Activated CD8-positive, alpha-beta memory T cell treated with anti-CD3 and anti-CD28 coated beads, Interleukin-2, amount 10 ng/mL, durations not matched to agents 7 days and 5 days (primary cell): ENCODE measurements around the gene SLFN12L. TPM values are rescaled to one million over a fixed set of nuclear protein-coding genes. Genes with fewer than 3 reads are reported as not detected.
"Not testable (repeated sequence)": the region's sequence is repeated elsewhere in the genome, so short reads cannot be mapped to it uniquely, and the experiment has no call there.

Experiments
- ATAC-seq: fragments of 150-1000 bp; cut with Tn5 transposase; one replicate; pipeline ENCODE4 v1.10.0; 2021; ENCODE audit warnings: moderate library complexity
- CTCF ChIA-PET: fragments of 350-600 bp; sonication (Branson Sonifier 250); formaldehyde crosslinking; loops from one replicate; lab custom pipeline; 2021; ENCODE audit warnings: antibody characterized with exemption; lab: Charles Lee
- DNase-seq: peaks from one replicate; pipeline ENCODE4 v3.0.0-alpha.2; 2020
- H3K27ac Mint-ChIP-seq: one replicate; pipeline ENCODE4 v1.8.0; 2021; ENCODE audit warnings: mild to moderate bottlenecking, mixed read lengths
- H3K27me3 Mint-ChIP-seq: one replicate; pipeline ENCODE4 v1.8.0; 2021; ENCODE audit warnings: mixed read lengths
- H3K36me3 Mint-ChIP-seq: one replicate; pipeline ENCODE4 v1.8.0; 2021; ENCODE audit warnings: mild to moderate bottlenecking, mixed read lengths
- H3K4me1 Mint-ChIP-seq: one replicate; pipeline ENCODE4 v1.8.0; 2021; ENCODE audit warnings: mixed read lengths
- H3K4me3 Mint-ChIP-seq: one replicate; pipeline ENCODE4 v1.8.0; 2021; ENCODE audit warnings: mild to moderate bottlenecking, moderate library complexity, mixed read lengths
- H3K9me3 Mint-ChIP-seq: one replicate; pipeline ENCODE4 v1.8.0; 2022; ENCODE audit warnings: low read depth, mixed read lengths
- total RNA-seq, 2 experiments: library from RNA; stranded (reverse); gene quantifications; one replicate each; pipeline ENCODE4 v1.2.3, GENCODE V29; 2021

The SLFN12L gene
- total RNA-seq, 2 experiments from 2014 or later: 95.4 to 197 TPM

DNA sequence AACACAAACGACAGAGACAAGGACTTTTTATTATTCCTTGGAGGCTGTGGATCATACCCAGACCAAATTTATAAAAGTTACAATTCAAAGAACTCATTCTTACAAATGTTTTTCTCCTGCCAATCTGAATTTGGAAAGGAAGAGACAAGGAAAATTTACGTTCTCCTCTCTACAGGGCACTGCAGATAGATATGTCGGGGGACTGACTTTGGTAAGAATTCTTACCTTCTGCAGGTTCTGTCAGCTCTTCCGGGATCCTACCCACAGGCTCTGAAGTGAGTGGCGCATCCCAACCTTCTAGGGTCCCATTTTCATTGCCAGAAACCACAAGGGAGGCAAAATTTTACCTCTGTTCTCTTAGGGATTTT lies 2.2 kb upstream of the SLFN12L start:
- Mint-ChIP-seq H3K4me3 (peak overlapping the region; percentile 90), H3K27me3 (no peaks in the 10 kb centered on the region), H3K36me3 (peaks cover 28% of the 10 kb centered on the region), H3K9me3 (no peaks in the 10 kb centered on the region), H3K4me1 (peaks cover 52% of the 10 kb centered on the region), H3K27ac (peak overlapping the region; percentile 99)
- no peak for DNase-seq
- no peak for ATAC-seq
- CTCF ChIA-PET: interaction anchor here (0.6 to 9.3 kb wide), 22 partner anchors 8 to 372 kb away, joined by 3 to 84 read pairs (median 4); partner anchors contain the start of genes AP2B1, PEX12, SLFN11 and SLFN14

DNA sequence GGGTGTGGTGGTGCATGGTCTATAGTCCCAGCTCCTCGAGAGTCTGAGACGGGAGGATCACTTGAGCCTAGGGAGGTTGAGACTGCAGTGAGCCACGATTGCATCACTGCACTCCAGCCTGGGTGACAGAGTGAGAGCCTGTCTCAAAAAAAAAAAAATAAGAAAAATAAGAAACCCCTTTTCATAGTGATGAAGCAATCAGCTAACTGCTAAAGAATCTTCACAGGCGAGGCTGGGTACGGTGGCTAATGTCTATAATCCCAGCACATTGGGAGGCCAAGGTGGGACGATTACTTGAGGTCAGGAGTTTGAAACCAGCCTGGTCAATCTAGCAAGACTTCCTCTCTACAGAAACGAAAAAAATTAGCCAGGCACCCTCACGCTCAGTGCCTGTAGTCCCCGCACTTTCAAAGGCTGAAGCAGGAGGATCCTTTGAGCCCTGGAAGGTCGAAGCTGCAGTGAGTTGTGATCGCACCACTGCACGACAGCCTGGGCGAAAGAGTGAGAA lies 760 bp downstream of the SLFN12L start:
- Mint-ChIP-seq H3K27me3 (no peaks in the 10 kb centered on the region), H3K27ac (peak overlapping the region; percentile 99), H3K36me3 (peaks cover 49% of the 10 kb centered on the region), H3K4me1 (peaks cover 44% of the 10 kb centered on the region), H3K4me3 (peak overlapping the region; percentile 90), H3K9me3 (no peaks in the 10 kb centered on the region)
- CTCF ChIA-PET: interaction anchor here (1.0 to 9.3 kb wide), 10 partner anchors 10 to 545 kb away, joined by 3 to 84 read pairs (median 4); partner anchors contain the start of genes SLFN11 and SLFN5
- DNase-seq (peak; percentile 55), ATAC-seq (peak; percentile 2)

DNA sequence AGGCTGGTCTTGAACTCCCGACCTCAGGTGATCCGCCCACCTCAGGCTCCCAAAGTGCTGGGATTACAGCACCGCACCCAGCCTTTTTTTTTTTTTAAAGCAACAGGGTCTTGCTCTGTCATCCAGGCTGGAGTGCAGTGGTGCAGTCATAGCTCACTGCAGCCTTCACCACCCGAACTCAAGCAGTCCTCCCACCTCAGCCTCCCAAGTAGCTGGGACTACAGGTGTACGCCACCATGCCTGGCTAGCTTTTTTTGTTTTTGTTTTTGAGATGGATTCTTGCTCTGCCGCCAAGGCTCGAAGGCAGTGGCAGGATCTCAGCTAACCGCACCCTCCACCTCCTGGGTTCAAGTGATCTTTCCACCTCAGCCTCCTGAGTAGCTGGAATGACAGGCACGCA lies 2.1 kb downstream of the SLFN12L start:
- ATAC-seq, H3K9me3 Mint-ChIP-seq, H3K27me3 Mint-ChIP-seq: not testable (repeated sequence)
- peak; percentile 58 for DNase-seq
- Mint-ChIP-seq H3K4me1 (peaks cover 44% of the 10 kb centered on the region), H3K27ac (peak overlapping the region; percentile 99), H3K36me3 (peaks cover 58% of the 10 kb centered on the region), H3K4me3 (peak overlapping the region; percentile 90)
- CTCF ChIA-PET: interaction anchor here (1.0 to 9.3 kb wide), 8 partner anchors 12 to 294 kb away, joined by 3 to 84 read pairs (median 3); partner anchors contain the start of genes PEX12 and SLFN12

DNA sequence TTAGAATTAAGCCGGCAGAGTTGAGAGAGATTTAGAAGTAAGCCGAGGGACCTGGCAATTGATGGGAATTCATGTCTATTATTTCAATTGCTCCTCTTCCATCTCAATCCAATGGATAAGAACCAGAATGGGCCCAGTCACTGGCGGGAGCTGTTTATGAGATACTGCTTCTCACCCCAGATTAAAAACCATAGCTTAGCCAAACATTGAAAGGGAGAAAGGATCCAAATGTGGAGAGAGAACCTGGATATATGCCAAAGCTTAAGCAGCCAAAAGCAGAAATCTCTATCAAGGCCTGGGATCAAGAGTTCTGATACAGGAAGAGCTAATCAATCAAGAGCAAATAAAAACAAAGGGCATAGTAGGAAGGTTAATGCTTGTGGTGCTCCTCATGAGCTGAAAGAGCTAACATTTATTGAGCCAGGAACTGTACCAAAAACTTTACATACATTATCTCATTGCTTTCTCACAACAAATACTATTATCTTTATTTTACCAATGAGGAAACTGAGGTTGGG lies 2.8 kb downstream of the SLFN12L start:
- Mint-ChIP-seq H3K27ac (peak overlapping the region; percentile 99), H3K4me1 (peaks cover 43% of the 10 kb centered on the region), H3K4me3 (peak overlapping the region; percentile 90), H3K27me3 (no peaks in the 10 kb centered on the region), H3K9me3 (no peaks in the 10 kb centered on the region), H3K36me3 (peaks cover 64% of the 10 kb centered on the region)
- DNase-seq (no peak), ATAC-seq (no peak)
- CTCF ChIA-PET: interaction anchor here (1.0 to 9.3 kb wide), 11 partner anchors 11 to 320 kb away, joined by 3 to 84 read pairs (median 4); partner anchors contain the start of genes PEX12 and SLFN12

DNA sequence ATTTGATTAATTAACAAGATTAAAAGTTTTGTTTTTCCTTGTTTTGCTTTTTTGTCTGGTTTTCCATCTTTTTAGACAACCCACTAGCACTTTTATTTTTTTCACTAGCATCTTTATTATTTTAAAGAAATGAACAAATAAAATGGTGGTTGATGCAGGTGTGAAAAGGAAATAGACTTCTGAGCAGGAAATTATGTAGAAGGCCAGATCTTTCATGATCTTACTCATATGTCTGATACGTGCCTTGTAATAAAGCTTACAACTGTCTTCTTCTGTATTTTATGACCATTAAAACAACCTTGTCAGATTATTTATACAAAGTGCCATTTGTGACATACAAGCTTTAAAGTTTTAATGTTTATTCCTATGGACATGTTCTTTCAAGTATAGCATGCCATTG lies 6.3 kb downstream of the SLFN12L start:
- H3K4me1 Mint-ChIP-seq: peaks cover 58% of the 10 kb centered on the region
- DNase-seq (no peak), ATAC-seq (no peak)
- H3K9me3 Mint-ChIP-seq: no peaks in the 10 kb centered on the region
- peak overlapping the region; percentile 83 for H3K27ac Mint-ChIP-seq
- no peaks in the 10 kb centered on the region for H3K27me3 Mint-ChIP-seq
- peaks cover 82% of the 10 kb centered on the region for H3K36me3 Mint-ChIP-seq
- H3K4me3 Mint-ChIP-seq: peak overlapping the region; percentile 70
- CTCF ChIA-PET: interaction anchor here (1.1 to 9.3 kb wide), 3 partner anchors 8 to 219 kb away, joined by 4 to 84 read pairs (median 5); no protein-coding TSS in a partner anchor

DNA sequence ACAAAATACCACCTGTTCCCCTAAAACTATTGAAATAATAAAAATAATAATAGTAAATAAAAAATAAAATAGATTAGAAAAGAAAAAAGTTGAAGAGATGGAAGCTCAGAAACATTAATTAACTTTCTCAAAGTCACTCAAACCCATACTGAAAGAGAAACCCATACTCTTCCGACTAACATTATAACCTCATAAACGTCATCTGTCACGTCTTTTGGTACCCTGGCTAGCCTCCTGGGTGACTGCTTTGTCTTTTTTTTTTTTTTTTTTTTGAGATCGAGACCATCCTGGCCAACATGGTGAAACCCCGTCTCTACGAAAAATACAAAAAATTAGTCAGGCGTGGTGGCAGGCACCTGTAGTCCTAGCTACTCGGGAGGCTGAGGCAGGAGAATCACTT lies 7.6 kb downstream of the SLFN12L start:
- peak overlapping the region; percentile 83 for H3K27ac Mint-ChIP-seq
- CTCF ChIA-PET: interaction anchor here (0.7 to 1.3 kb wide), 3 partner anchors 90 to 218 kb away, joined by 3 read pairs; no protein-coding TSS in a partner anchor
- peaks cover 71% of the 10 kb centered on the region for H3K4me1 Mint-ChIP-seq
- H3K4me3 Mint-ChIP-seq: peak overlapping the region; percentile 70
- no peaks in the 10 kb centered on the region for H3K9me3 Mint-ChIP-seq
- ATAC-seq (peak; percentile 61), DNase-seq (no peak)
- no peaks in the 10 kb centered on the region for H3K27me3 Mint-ChIP-seq
- peaks cover 82% of the 10 kb centered on the region for H3K36me3 Mint-ChIP-seq

DNA sequence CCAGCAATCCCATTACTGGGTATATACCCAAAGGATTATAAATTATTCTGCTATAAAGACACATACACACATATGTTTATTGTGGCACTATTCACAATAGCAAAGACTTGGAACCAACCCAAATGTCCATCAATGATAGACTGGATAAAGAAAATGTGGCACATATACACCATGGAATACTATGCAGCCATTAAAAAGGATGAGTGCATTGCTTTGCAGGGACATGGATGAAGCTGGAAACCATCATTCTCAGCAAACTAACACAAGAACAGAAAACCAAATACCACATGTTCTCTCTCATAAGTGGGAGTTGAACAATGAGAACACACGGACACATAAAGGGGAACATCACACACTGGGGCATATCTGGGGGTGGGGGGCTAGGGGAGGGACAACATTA lies 8.2 kb downstream of the SLFN12L start:
- H3K36me3 Mint-ChIP-seq: peaks cover 81% of the 10 kb centered on the region
- not testable (repeated sequence) for H3K9me3 Mint-ChIP-seq, H3K27me3 Mint-ChIP-seq, ATAC-seq, DNase-seq
- peak overlapping the region; percentile 66 for H3K27ac Mint-ChIP-seq
- H3K4me3 Mint-ChIP-seq: peak overlapping the region; percentile 63
- peaks cover 76% of the 10 kb centered on the region for H3K4me1 Mint-ChIP-seq
- CTCF ChIA-PET: interaction anchor here (0.7 to 1.3 kb wide), 2 partner anchors 90 to 218 kb away, joined by 3 read pairs; no protein-coding TSS in a partner anchor

DNA sequence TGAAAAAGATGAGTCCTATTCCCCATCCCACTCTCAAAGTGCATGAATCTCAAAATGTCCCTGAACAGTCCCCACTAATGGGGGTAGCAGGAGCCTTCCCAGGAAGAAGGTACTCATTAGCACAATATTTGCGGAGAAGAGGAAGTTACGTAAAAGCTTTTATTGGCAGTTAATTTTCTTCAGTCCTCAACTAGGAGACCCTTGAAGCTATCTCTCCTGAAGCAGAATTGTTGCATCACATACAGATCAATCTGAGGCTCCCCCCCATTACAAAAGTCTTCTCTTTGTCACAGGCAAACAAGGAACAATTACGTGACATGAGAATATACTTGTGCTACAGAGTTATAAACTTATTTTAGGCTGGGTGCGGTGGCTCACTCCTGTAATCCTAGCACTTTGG lies 14.2 kb downstream of the SLFN12L start:
- DNase-seq (no peak), ATAC-seq (no peak)
- Mint-ChIP-seq H3K4me3 (peak overlapping the region; percentile 34), H3K9me3 (no peaks in the 10 kb centered on the region), H3K27me3 (no peaks in the 10 kb centered on the region), H3K36me3 (peaks cover 85% of the 10 kb centered on the region), H3K27ac (peak overlapping the region; percentile 50), H3K4me1 (peaks cover 97% of the 10 kb centered on the region)
- CTCF ChIA-PET: interaction anchor here (0.9 to 4.8 kb wide), 2 partner anchors 11 kb away, joined by 4 to 25 read pairs; no protein-coding TSS in a partner anchor

DNA sequence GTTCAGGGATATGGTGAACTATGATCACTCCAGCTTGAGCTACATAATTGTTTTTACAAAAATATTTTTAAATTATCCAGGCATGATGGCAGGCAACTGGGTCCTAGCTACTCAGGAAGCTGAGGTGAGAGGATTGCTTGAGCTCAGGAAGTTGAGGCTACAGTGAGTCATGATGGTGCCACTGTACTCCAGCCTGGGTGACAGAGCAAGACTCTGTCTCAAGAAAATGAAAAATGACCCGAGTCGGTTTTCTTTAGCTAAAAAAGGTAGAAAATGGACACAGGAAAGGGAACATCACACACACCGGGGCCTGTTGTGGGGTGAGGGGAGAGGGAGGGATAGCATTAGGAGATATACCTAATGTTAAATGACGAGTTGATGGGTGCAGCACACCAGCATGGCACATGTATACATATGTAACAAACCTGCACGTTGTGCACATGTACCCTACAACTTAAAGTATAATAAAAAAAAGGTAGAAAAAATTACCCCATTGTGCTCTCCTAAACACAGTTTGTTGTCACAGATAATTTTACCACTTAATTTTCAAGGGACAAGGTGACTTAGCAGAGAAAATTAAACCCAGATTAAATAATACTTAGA lies 15.7 kb downstream of the SLFN12L start:
- CTCF ChIA-PET: interaction anchor here (0.8 to 4.8 kb wide), 6 partner anchors 12 to 209 kb away, joined by 3 to 25 read pairs (median 5); partner anchors contain the start of gene PEX12
- ATAC-seq (peak; percentile 90), DNase-seq (peak; percentile 77)
- Mint-ChIP-seq H3K27ac (peak overlapping the region; percentile 79), H3K4me3 (peak overlapping the region; percentile 60), H3K4me1 (peaks cover 97% of the 10 kb centered on the region), H3K36me3 (peaks cover 86% of the 10 kb centered on the region)
- H3K27me3 Mint-ChIP-seq, H3K9me3 Mint-ChIP-seq: not testable (repeated sequence)

DNA sequence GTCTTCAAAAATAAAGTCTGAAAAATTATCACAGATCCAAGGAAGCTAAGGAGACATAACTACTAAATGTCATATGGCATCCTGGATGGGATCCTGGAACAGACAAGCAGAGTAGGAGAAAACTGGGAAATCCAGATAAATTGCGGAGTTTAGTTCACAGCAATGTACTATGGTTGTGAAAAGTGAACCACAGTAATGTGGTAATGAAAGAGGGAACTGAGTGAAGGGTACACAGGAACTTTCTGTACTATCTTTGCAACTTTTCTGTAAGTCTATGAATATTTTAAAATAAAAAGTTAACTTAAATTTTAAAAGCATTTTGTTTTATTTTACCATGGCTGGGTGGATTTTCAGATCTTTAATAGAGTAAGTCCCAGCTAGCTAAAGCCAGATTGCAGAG lies 16.3 kb downstream of the SLFN12L start:
- DNase-seq (no peak), ATAC-seq (peak; percentile 13)
- peak overlapping the region; percentile 61 for H3K4me3 Mint-ChIP-seq
- no peaks in the 10 kb centered on the region for H3K27me3 Mint-ChIP-seq
- H3K27ac Mint-ChIP-seq: peak overlapping the region; percentile 76
- peaks cover 96% of the 10 kb centered on the region for H3K4me1 Mint-ChIP-seq
- CTCF ChIA-PET: interaction anchor here (0.8 to 4.8 kb wide), 6 partner anchors 13 to 208 kb away, joined by 3 to 25 read pairs (median 5); partner anchors contain the start of gene PEX12
- H3K36me3 Mint-ChIP-seq: peaks cover 84% of the 10 kb centered on the region
- no peaks in the 10 kb centered on the region for H3K9me3 Mint-ChIP-seq

DNA sequence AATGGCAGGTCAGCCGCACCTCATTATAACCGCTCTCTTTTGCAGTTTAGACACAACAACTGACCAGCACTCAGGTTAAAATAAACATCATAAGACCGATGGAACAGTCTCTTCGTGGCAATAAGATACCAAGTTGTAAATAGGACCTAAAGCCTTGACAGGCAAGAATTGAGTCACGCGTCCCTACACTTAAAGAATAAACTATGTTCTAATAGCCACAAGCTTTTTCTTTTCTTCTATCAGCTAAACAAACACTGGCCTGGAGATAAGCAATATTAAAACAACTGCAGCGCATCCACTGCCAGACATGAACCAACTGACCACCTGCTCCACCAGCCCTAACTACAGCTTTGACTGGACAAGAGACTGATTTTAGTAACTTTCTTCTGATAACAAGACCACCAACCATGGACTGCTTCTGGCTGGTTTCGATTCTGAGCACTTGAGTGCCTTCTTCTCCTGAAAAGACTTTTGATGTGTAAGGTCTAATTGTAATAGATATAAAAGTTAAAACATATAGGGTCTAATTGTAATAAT lies 17.5 kb downstream of the SLFN12L start:
- Mint-ChIP-seq H3K9me3 (no peaks in the 10 kb centered on the region), H3K27ac (peak overlapping the region; percentile 75), H3K27me3 (no peaks in the 10 kb centered on the region), H3K4me1 (peaks cover 90% of the 10 kb centered on the region), H3K4me3 (peak overlapping the region; percentile 61), H3K36me3 (peaks cover 83% of the 10 kb centered on the region)
- ATAC-seq: peak; percentile 9
- CTCF ChIA-PET: interaction anchor here (1.4 to 2.5 kb wide), 3 partner anchors 14 to 207 kb away, joined by 4 to 13 read pairs (median 8); no protein-coding TSS in a partner anchor
- no peak for DNase-seq

DNA sequence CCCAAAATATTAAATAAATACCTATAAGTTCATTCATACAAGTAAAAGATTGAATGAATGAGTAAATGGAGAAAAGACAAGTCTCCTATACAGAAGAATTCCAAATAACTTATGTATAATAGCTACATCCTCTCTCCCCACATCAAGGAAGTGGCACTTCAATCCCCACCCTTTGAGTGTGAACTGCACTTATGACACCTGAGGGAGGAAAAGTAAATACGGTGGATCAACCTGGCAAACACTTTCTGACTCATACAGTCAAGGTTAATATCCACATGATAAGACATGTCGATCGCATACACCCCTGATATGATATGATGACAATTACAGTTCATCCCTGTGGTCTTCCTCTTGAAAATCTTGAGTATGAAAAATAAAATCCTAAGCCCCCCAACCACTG lies 18.0 kb downstream of the SLFN12L start:
- Mint-ChIP-seq H3K27me3 (no peaks in the 10 kb centered on the region), H3K9me3 (no peaks in the 10 kb centered on the region), H3K36me3 (peaks cover 84% of the 10 kb centered on the region), H3K4me1 (peaks cover 90% of the 10 kb centered on the region), H3K4me3 (peak overlapping the region; percentile 61), H3K27ac (peak overlapping the region; percentile 75)
- DNase-seq: no peak
- CTCF ChIA-PET: interaction anchor here (0.9 to 2.1 kb wide), 3 partner anchors 14 to 206 kb away, joined by 3 to 8 read pairs (median 4); no protein-coding TSS in a partner anchor
- ATAC-seq: no peak

DNA sequence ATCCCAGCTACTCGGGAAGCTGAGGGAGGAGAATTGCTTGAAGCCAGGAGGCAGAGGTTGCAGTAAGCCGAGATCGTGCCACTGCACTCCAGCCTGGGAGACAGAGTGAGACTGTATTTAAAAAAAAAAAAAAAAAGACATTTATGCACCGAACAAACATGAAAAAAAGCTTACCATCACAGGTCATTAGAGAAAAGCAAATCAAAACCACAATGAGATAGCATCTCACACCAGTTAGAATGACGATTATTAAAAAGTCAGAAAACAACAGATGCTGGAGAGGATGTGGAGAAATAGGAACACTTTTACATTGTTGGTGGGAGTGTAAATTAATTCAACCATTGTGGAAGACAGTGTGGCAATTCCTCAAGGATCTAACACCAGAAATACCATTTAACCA lies 19.0 kb downstream of the SLFN12L start:
- not testable (repeated sequence) for H3K9me3 Mint-ChIP-seq, H3K27me3 Mint-ChIP-seq, DNase-seq, ATAC-seq
- Mint-ChIP-seq H3K4me1 (peaks cover 90% of the 10 kb centered on the region), H3K36me3 (peaks cover 86% of the 10 kb centered on the region), H3K4me3 (peak overlapping the region; percentile 72), H3K27ac (peak overlapping the region; percentile 52)
- CTCF ChIA-PET: interaction anchor here (0.9 kb wide), 1 partner anchor 21 kb away, joined by 3 read pairs; no protein-coding TSS in a partner anchor
